SK-N-SH treated with all-trans-retinoic acid at 6 μM for 48 hours (cell line): Measurements from ENCODE around the gene TMTC2.

Experiments
- ATAC-seq: fragments of 200-7000 bp; cut with Tn5 transposase; 3 replicates; pipeline ENCODE4 v1.9.1; 2020; ENCODE audit warnings: mild to moderate bottlenecking, moderate library complexity
- ARNTL ChIP-seq: fragments of 450-650 bp; formaldehyde crosslinking; IDR thresholded peaks from 2 replicates; pipeline ENCODE4 v1.5.0; 2020; ENCODE audit warnings: low read depth, mild to moderate bottlenecking, moderate library complexity, borderline replicate concordance
- BACH2 ChIP-seq: fragments of 250-450 bp; sonication (Bioruptor Pico); IDR thresholded peaks from 2 replicates; pipeline ENCODE4 v1.9.0; 2021; ENCODE audit warnings: mild to moderate bottlenecking, borderline replicate concordance
- CREB5 ChIP-seq: fragments of 250-450 bp; sonication (Bioruptor Pico); IDR thresholded peaks from 2 replicates; pipeline ENCODE4 v1.5.1; 2020; ENCODE audit warnings: low read depth, mild to moderate bottlenecking, moderate library complexity
- CSDC2 ChIP-seq: fragments of 250-450 bp; sonication (Bioruptor Pico); IDR thresholded peaks from 2 replicates; pipeline ENCODE4 v1.5.0; 2020; ENCODE audit warnings: mild to moderate bottlenecking, moderate library complexity
- CSRNP3 ChIP-seq: fragments of 250-450 bp; sonication (Bioruptor Pico); IDR thresholded peaks from 2 replicates; pipeline ENCODE4 v1.5.1; 2021; ENCODE audit warnings: mild to moderate bottlenecking, moderate library complexity
- ESRRG ChIP-seq: fragments of 250-450 bp; sonication (Bioruptor Pico); IDR thresholded peaks from 2 replicates; pipeline ENCODE4 v1.6.1; 2021; ENCODE audit warnings: mild to moderate bottlenecking
- GLIS3 ChIP-seq: fragments of 250-450 bp; sonication (Bioruptor Pico); IDR thresholded peaks from 2 replicates; pipeline ENCODE4 v1.5.0; 2020; ENCODE audit warnings: mild to moderate bottlenecking, moderate library complexity
- ISL1 ChIP-seq: fragments of 250-450 bp; sonication (Bioruptor Pico); IDR thresholded peaks from 2 replicates; pipeline ENCODE4 v2.1.2; 2022; ENCODE audit warnings: mild to moderate bottlenecking, moderate library complexity
- OSR1 ChIP-seq: fragments of 250-450 bp; sonication (Bioruptor Pico); IDR thresholded peaks from 2 replicates; pipeline ENCODE4 v1.8.0; 2022; ENCODE audit warnings: moderate library complexity, mild to moderate bottlenecking, inconsistent platforms
- PATZ1 ChIP-seq: fragments of 250-450 bp; sonication (Bioruptor Pico); IDR thresholded peaks from 2 replicates; pipeline ENCODE4 v1.8.0; 2020; ENCODE audit warnings: mild to moderate bottlenecking, moderate library complexity, borderline replicate concordance
- POU6F1 ChIP-seq: fragments of 250-450 bp; sonication (Bioruptor Pico); IDR thresholded peaks from 2 replicates; pipeline ENCODE4 v1.8.0; 2021; ENCODE audit warnings: low read depth, mild to moderate bottlenecking, moderate library complexity, borderline replicate concordance
- PPARA ChIP-seq: fragments of 250-450 bp; sonication (Bioruptor Pico); IDR thresholded peaks from 2 replicates; pipeline ENCODE4 v1.5.0; 2020; ENCODE audit warnings: mild to moderate bottlenecking, borderline replicate concordance
- RARB ChIP-seq: fragments of 250-450 bp; sonication (Bioruptor Pico); IDR thresholded peaks from 2 replicates; pipeline ENCODE4 v1.8.0; 2021; ENCODE audit warnings: mild to moderate bottlenecking, moderate library complexity
- SNAI2 ChIP-seq: fragments of 250-450 bp; sonication (Bioruptor Pico); IDR thresholded peaks from 2 replicates; pipeline ENCODE4 v1.5.0; 2020; ENCODE audit warnings: mild to moderate bottlenecking, moderate library complexity
- TCF4 ChIP-seq: fragments of 250-450 bp; sonication (Bioruptor Pico); IDR thresholded peaks from 2 replicates; pipeline ENCODE4 v1.8.0; 2021; ENCODE audit warnings: mild to moderate bottlenecking, moderate library complexity, borderline replicate concordance
- TOX ChIP-seq: fragments of 250-450 bp; sonication (Bioruptor Pico); IDR thresholded peaks from 2 replicates; pipeline ENCODE4 v1.8.0; 2021; ENCODE audit warnings: mild to moderate bottlenecking, moderate library complexity, borderline replicate concordance
- TSHZ2 ChIP-seq: fragments of 250-450 bp; sonication (Bioruptor Pico); IDR thresholded peaks from 2 replicates; pipeline ENCODE4 v1.5.0; 2020; ENCODE audit warnings: mild to moderate bottlenecking, moderate library complexity
- ZC3H10 ChIP-seq: fragments of 250-450 bp; sonication (Bioruptor Pico); IDR thresholded peaks from 2 replicates; pipeline ENCODE4 v1.5.1; 2021; ENCODE audit warnings: mild to moderate bottlenecking, moderate library complexity
- ZFP3 ChIP-seq: fragments of 250-450 bp; sonication (Bioruptor Pico); IDR thresholded peaks from 2 replicates; pipeline ENCODE4 v1.5.0; 2020; ENCODE audit warnings: mild to moderate bottlenecking, moderate library complexity
- ZFP30 ChIP-seq: fragments of 450-650 bp; formaldehyde crosslinking; IDR thresholded peaks from 2 replicates; pipeline ENCODE4 v1.5.0; 2022; ENCODE audit warnings: mild to moderate bottlenecking, moderate library complexity
- ZNF565 ChIP-seq: fragments of 450-650 bp; formaldehyde crosslinking; conservative IDR thresholded peaks from 2 replicates; pipeline ENCODE4 v1.5.0; 2020; ENCODE audit warnings: low read depth, mild to moderate bottlenecking, moderate library complexity
- ZNF70 ChIP-seq: fragments of 450-650 bp; formaldehyde crosslinking; IDR thresholded peaks from 2 replicates; pipeline ENCODE4 v1.5.0; 2020; ENCODE audit warnings: mild to moderate bottlenecking, moderate library complexity
- ZNF8 ChIP-seq: fragments of 450-650 bp; formaldehyde crosslinking; IDR thresholded peaks from 2 replicates; pipeline ENCODE4 v1.5.0; 2020; ENCODE audit warnings: mild to moderate bottlenecking, moderate library complexity

The TMTC2 gene

GRCh38 chr12:83150465-83151189, 463.9 kb downstream of the TMTC2 start:
- no peak for TF ChIP-seq TSHZ2 (CRISPR knock-in tag)
- TF ChIP-seq ZNF70 = no peak
- TF ChIP-seq ZNF565 (CRISPR knock-in tag) = no peak
- no peak for TF ChIP-seq CSDC2 (CRISPR knock-in tag)
- no peak for TF ChIP-seq ZNF8 (CRISPR knock-in tag)
- TF ChIP-seq PATZ1 (CRISPR knock-in tag) = no peak
- no peak for TF ChIP-seq ISL1
- TF ChIP-seq ZFP30 (CRISPR knock-in tag) = no peak
- no peak for TF ChIP-seq ESRRG (CRISPR knock-in tag)
- TF ChIP-seq TOX (CRISPR knock-in tag) = no peak
- no peak for TF ChIP-seq ZFP3
- no peak for TF ChIP-seq POU6F1 (CRISPR knock-in tag)
- no peak for TF ChIP-seq SNAI2 (CRISPR knock-in tag)
- TF ChIP-seq ARNTL (CRISPR knock-in tag) = no peak
- TF ChIP-seq GLIS3 (CRISPR knock-in tag) = no peak
- TF ChIP-seq CSRNP3 (CRISPR knock-in tag) = no peak
- TF ChIP-seq CREB5 (CRISPR knock-in tag) = no peak
- no peak for TF ChIP-seq PPARA
- no peak for TF ChIP-seq TCF4 (CRISPR knock-in tag)
- TF ChIP-seq BACH2 (CRISPR knock-in tag) = no peak
- TF ChIP-seq, all 23 proteins: peak for 0
- ATAC-seq = no peak

- ATAC-seq = no peak
- TF ChIP-seq OSR1 = no peak
- no peak for TF ChIP-seq ESRRG (CRISPR knock-in tag)
- TF ChIP-seq GLIS3 (CRISPR knock-in tag) = no peak
- TF ChIP-seq PPARA = no peak
- TF ChIP-seq ARNTL (CRISPR knock-in tag) = no peak
- TF ChIP-seq RARB (CRISPR knock-in tag) = no peak
- no peak for TF ChIP-seq TCF4 (CRISPR knock-in tag)
- TF ChIP-seq SNAI2 (CRISPR knock-in tag) = no peak
- TF ChIP-seq ZC3H10 = no peak
- TF ChIP-seq ZNF565 (CRISPR knock-in tag) = no peak
- TF ChIP-seq POU6F1 (CRISPR knock-in tag) = no peak
- no peak for TF ChIP-seq TOX (CRISPR knock-in tag)
- no peak for TF ChIP-seq BACH2 (CRISPR knock-in tag)
- TF ChIP-seq ZNF70 = no peak
- no peak for TF ChIP-seq CSDC2 (CRISPR knock-in tag)
- TF ChIP-seq CSRNP3 (CRISPR knock-in tag) = no peak
- TF ChIP-seq CREB5 (CRISPR knock-in tag) = no peak
Measured at GRCh38 chr12:83153177-83153576, 466.5 kb downstream of the TMTC2 start.
